ENCODE results near the gene ACTA1. TPM values are rescaled to one million over a fixed set of nuclear protein-coding genes. Genes with fewer than 3 reads are reported as not detected.
A peak's percentile ranks its signal among the peaks of the same experiment; 100 is the strongest.
"Not testable (repeated sequence)": the region's sequence is repeated elsewhere in the genome, so short reads cannot be mapped to it uniquely, and the experiment has no call there.

ACTA1 gene
- total RNA-seq, 6 donors from 2014 or later = 0.17 to 0.26 TPM; not detected in 4

DNA sequence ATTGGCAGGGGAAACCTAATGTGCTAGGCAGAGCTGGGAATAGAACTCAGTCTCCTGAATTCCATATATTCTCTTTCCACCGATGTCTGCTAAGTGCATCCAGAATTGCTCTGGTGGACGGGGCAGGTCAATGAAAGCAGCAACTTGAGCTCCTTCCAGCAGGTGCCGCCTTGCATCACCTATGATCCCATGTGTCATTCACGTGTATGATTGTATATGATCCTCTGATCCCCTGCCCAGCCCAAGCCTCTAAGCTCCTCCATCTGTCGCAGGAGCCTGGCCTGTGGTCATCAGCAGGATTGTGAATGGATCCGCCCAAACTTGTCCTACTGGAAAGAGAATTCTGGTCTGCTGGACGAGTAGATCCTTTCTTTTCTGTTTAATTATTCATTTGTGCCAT is 13.1 kb downstream of the ACTA1 start:
- Histone ChIP-seq H3K27me3 (no peaks in the 10 kb centered on the region), H3K27ac (no peak overlapping the region), H3K4me3 (no peak overlapping the region), H3K4me1 (no peaks in the 10 kb centered on the region), H3K9me3 (peaks cover 0 to 6% (median 4%) of the 10 kb centered on the region in 4 donors), H3K36me3 (no peaks in the 10 kb centered on the region)
- DNase-seq (no peak), ATAC-seq (ENCODE audit: low FRiP score in 2 of 2) (no peak)
- WGBS, 2 donors = 72 to 83% methylated on average over 7 of the region's 7 CpGs
- TF ChIP-seq POLR2AphosphoS5 (IDR thresholded peaks at IDR 0.05) = no peak
- no peak for TF ChIP-seq POLR2A (IDR thresholded peaks at IDR 0.05)
- TF ChIP-seq, protein P1, sequence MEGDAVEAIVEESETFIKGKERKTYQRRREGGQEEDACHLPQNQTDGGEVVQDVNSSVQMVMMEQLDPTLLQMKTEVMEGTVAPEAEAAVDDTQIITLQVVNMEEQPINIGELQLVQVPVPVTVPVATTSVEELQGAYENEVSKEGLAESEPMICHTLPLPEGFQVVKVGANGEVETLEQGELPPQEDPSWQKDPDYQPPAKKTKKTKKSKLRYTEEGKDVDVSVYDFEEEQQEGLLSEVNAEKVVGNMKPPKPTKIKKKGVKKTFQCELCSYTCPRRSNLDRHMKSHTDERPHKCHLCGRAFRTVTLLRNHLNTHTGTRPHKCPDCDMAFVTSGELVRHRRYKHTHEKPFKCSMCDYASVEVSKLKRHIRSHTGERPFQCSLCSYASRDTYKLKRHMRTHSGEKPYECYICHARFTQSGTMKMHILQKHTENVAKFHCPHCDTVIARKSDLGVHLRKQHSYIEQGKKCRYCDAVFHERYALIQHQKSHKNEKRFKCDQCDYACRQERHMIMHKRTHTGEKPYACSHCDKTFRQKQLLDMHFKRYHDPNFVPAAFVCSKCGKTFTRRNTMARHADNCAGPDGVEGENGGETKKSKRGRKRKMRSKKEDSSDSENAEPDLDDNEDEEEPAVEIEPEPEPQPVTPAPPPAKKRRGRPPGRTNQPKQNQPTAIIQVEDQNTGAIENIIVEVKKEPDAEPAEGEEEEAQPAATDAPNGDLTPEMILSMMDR (IDR thresholded peaks at IDR 0.05) = no peak
- TF ChIP-seq EP300 (IDR thresholded peaks at IDR 0.05) = no peak

DNA sequence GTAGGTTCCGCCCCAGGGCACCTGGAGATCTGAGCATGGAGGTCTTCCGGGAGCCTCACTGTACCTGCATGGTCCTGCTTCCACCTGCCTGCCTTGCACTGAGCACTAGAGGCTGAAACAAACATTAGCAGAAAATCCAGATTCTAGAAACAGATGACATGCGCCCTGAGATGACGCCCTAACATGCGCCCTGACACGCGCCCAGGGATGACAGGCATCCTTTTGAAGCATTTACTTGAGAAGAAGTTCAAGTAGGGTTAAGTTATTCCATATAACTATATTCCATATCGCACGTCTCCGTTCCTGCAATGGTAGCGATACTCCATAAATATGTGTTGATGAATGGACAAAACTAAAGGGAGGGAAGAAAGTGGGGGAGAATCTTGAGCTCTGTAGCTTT is 13.7 kb downstream of the ACTA1 start:
- DNase-seq = no peak
- 89 to 93% methylated on average over 11 of the region's 11 CpGs for WGBS, 2 donors
- no peak for ATAC-seq (ENCODE audit: low FRiP score in 2 of 2)
- no peak overlapping the region for H3K4me3 ChIP-seq
- H3K27me3 ChIP-seq = no peaks in the 10 kb centered on the region
- TF ChIP-seq POLR2A (IDR thresholded peaks at IDR 0.05) (no peak), POLR2AphosphoS5 (IDR thresholded peaks at IDR 0.05) (no peak), EP300 (IDR thresholded peaks at IDR 0.05) (no peak)
- TF ChIP-seq, protein P1 (IDR thresholded peaks at IDR 0.05) = no peak
- H3K9me3 ChIP-seq = peaks cover 0 to 6% (median 4%) of the 10 kb centered on the region in 4 donors
- H3K36me3 ChIP-seq = no peaks in the 10 kb centered on the region
- H3K4me1 ChIP-seq = peaks cover 0 to 5% (median 2%) of the 10 kb centered on the region in 4 donors
- H3K27ac ChIP-seq = no peak overlapping the region

DNA sequence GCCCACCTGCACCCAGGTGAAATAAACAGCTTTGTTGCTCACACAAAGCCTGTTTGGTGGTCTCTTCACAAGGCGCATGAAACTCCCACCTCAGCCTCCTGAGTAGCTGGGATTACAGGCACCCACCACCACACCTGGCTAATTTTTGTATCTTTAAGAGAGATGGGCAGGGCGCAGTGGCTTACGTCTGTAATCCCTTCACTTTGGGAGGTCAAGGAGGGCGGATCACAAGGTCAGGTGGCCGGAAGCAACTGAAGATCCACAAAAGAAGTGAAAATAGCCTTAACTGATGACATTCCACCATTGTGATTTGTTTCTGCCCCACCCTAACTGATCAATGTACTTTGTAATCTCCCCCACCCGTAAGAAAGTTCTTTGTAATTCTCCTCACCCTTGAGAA is 15.3 kb downstream of the ACTA1 start:
- H3K36me3 ChIP-seq; H3K4me3 ChIP-seq; H3K27ac ChIP-seq; H3K9me3 ChIP-seq; DNase-seq; H3K27me3 ChIP-seq; ATAC-seq (ENCODE audit: low FRiP score in 2 of 2): not testable (repeated sequence)
- peaks cover 0 to 13% (median 6%) of the 10 kb centered on the region in 4 donors for H3K4me1 ChIP-seq
- 74 to 80% methylated on average over 6 of the region's 6 CpGs for WGBS, 2 donors

GRCh38 chr1:229412810-229413209 is 21.1 kb downstream of the ACTA1 start:
- not testable (repeated sequence) for H3K27ac ChIP-seq; H3K4me3 ChIP-seq; H3K9me3 ChIP-seq; H3K36me3 ChIP-seq; DNase-seq; ATAC-seq (ENCODE audit: low FRiP score in 2 of 2)
- peaks cover 0 to 16% (median 3%) of the 10 kb centered on the region in 4 donors for H3K27me3 ChIP-seq
- WGBS, 2 donors = 84 to 86% methylated on average over 5 of the region's 5 CpGs
- peaks cover 9 to 38% (median 23%) of the 10 kb centered on the region in 4 donors for H3K4me1 ChIP-seq

DNA sequence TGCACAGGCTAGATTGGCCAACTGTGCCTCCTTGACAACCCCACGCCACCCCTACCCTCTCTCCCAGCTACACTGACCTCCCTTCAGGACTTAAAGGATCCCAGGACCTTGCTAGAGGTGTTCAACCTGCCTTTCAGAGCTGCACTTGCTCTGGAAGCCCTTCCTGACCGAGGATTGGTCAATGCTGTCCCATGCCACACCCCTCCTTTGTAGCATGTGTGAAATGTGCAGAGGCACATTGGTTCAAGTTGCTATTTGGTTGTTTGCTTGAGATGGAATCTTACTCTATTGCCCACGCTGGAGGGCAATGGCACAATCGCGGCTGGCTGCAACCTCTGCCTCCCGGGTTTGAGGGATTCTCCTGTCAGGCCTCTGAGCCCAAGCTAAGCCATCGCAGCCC is 21.8 kb downstream of the ACTA1 start:
- H3K27ac ChIP-seq = no peak overlapping the region
- peaks cover 0 to 24% (median 6%) of the 10 kb centered on the region in 4 donors for H3K27me3 ChIP-seq
- 75 to 82% methylated on average over 7 of the region's 7 CpGs for WGBS, 2 donors
- DNase-seq = no peak
- H3K9me3 ChIP-seq = no peaks in the 10 kb centered on the region
- no peak overlapping the region for H3K4me3 ChIP-seq
- no peak for TF ChIP-seq EP300 (IDR thresholded peaks at IDR 0.05)
- TF ChIP-seq, protein P1 (IDR thresholded peaks at IDR 0.05) = no peak
- TF ChIP-seq POLR2AphosphoS5 (IDR thresholded peaks at IDR 0.05) = no peak
- TF ChIP-seq POLR2A (IDR thresholded peaks at IDR 0.05) = no peak
- H3K36me3 ChIP-seq = no peaks in the 10 kb centered on the region
- ATAC-seq (ENCODE audit: low FRiP score in 2 of 2) = no peak
- peaks cover 17 to 46% (median 31%) of the 10 kb centered on the region in 4 donors for H3K4me1 ChIP-seq

- TF ChIP-seq, protein P1 (IDR thresholded peaks at IDR 0.05) = no peak
- TF ChIP-seq POLR2A (IDR thresholded peaks at IDR 0.05) = no peak
- no peak for TF ChIP-seq POLR2AphosphoS5 (IDR thresholded peaks at IDR 0.05)
- TF ChIP-seq EP300 (IDR thresholded peaks at IDR 0.05) = no peak
- no peak for DNase-seq
- Histone ChIP-seq H3K27me3 (peaks cover 0 to 27% (median 8%) of the 10 kb centered on the region in 4 donors), H3K4me1 (peaks cover 18 to 49% (median 32%) of the 10 kb centered on the region in 4 donors), H3K4me3 (no peak overlapping the region), H3K27ac (peak overlapping the region in 1 of 4 donors; percentile 8), H3K9me3 (no peaks in the 10 kb centered on the region), H3K36me3 (no peaks in the 10 kb centered on the region)
- ATAC-seq (ENCODE audit: low FRiP score in 2 of 2) = no peak
- WGBS, 2 donors = 47 to 52% methylated on average over 11 of the region's 11 CpGs
Observed at GRCh38 chr1:229411434-229412055, 22.3 kb downstream of the ACTA1 start.
